Stimulated activated CD4-positive, alpha-beta T cell treated with anti-CD3 and anti-CD28 coated beads, TNF-alpha, amount 100 ng/mL, for 1 hour (primary cell): ENCODE results near the gene REN.

ENCODE experiments used
- DNase-seq, 3 donors: peaks; one replicate each; pipeline ENCODE4 v3.0.0-alpha.2; 2020; ENCODE audit warnings: low read depth in 3 of 3, low spot score in 1 of 3

Gene REN

DNA sequence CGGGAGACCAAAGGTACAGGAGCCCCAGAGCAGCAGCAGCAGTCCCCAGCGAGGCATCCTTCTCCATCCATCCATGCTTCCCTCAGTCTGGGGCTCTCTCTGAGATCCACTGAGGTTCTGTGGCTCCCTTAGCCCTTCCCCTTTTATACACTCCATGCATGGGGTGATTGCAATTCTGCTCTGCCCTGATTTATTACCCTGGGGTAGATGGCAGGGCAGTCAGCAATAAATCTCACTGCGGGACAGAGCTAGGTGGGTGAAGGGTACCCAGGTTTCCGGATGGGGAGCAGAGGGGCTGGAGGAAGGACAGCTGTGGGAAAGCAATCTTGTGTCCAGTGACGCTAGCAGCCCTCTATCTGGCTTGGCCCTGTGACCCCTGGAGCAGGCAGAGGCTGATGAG lies at the start of gene REN:
Gene REN, minus strand, starts transcription at position 119 of the 400 bp plus-strand sequence. Its CDS starts 44 bp downstream, at position 75.
- DNase-seq: no peak

DNA sequence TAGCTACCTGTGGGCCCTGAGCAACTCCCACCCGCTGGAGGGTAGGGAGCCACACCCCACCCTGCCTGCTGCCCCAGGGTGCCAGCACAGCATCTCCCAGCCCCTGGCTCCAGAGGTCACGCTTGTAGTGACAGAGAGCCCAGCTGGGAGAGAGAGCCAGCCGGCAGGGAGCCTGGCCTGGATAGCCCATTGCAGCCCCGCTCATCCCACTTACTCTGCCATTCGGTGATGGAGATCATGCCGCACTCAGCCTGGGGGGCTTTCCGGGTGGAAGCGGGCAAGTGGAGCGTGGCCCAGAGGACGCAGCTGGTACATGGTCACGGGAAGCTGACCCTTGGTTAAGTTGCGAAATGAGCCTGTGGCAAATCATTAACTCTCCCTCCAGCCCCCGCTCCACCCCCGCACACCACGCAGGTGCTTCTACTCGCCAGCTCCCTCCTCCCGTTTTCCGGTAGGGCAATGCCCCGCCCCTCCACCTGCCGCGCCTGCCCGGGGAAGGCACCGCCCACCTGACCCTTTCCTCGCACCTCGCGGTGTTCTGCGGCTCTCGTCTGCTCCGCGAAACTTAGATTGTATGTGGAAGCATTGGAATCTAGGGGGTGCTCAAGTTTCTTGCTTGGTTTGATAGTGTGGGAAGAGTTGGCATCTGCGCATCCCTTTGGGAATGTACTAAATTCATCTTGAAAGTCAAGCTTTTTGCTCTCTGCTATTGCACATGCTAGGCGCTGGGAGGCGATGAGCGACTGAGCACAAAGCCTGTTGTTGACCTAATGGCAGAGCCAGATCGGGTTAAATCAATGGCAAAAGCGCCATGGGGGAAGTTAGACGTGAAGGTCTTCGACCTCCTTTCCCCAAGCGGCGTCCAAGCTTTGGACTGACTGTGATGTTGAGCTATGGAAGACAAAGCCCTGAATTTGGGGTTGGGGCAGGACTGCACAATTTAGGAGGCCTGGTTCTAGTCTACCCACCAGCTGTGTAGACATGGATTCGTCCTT lies 47.8 kb upstream of the REN start, which contains the start of gene GOLT1A:
Gene GOLT1A, minus strand, starts transcription at position 321 of the 995 bp plus-strand sequence. Its CDS starts 82 bp downstream, at position 239.
- DNase-seq: peak in 1 of 3 donors; percentile 18

- no peak for DNase-seq
These were observed 46.6 kb upstream of the REN start for GRCh38 chr1:204212715-204213114.

GRCh38 chr1:204211046-204211445 lies 44.9 kb upstream of the REN start:
- DNase-seq: no peak

- peak in 2 of 3 donors; percentile 36 to 73 for DNase-seq
These were observed 41.0 kb upstream of the REN start for GRCh38 chr1:204207136-204207616.

GRCh38 chr1:204206121-204206520 lies 40.0 kb upstream of the REN start:
- DNase-seq: no peak

DNA sequence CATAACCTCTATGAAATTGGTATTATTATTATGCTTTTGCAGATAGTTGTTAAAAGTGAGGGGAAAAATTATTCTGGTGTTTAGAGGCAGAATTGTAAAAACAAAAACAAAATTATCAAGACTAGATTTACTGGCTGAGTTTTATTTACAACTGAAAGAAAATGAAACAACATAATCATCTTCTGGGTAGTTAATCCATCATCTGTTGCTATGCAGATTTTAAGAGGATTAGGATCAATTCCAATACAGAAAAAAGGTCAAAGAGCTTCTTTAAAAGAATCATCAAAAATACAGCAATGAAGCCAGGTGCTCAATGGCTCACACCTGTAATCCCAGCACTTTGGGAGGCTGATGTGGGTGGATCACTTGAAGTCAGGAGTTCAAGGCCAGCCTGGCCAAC lies 39.3 kb upstream of the REN start:
- DNase-seq: no peak

- no peak for DNase-seq
These were observed 38.8 kb upstream of the REN start for GRCh38 chr1:204204944-204205343.

GRCh38 chr1:204203206-204203767 lies 37.1 kb upstream of the REN start:
- no peak for DNase-seq

- no peak for DNase-seq
These were observed 36.3 kb upstream of the REN start for GRCh38 chr1:204202481-204202880.

DNA sequence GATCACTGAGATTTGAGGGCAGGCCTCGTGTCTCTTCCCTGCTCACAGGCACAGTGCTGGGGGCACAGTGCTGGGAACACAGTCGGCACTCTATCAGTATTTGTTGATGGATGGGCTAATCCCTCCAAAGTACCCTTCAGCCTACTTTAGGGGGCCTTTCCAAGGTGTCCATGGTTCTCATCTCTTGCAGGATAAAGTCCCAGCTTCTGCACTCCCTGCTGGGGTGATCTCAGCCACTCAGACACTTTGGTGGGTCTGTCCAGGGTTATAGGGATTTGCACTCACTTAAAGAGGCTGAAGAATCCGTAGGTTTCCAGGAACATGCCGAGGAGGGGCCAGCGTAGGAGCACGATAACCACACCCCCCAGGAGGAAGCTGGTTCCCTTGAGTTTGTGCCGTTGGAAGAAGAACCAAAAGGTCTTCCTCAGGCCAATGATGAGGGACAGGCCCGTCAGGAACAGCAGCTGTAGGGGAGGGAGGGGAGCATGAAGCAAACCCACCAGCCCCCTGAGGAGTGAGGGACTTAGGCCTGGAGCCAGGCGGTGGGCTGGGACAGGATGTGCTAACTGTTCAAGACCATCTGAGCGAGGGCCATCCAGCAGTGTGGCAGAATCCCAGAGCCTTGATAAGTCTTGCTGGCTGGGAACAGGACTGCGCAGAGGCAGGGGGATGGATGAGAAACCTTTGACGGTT lies 35.4 kb upstream of the REN start:
- no peak for DNase-seq

- no peak for DNase-seq
These were observed 33.4 kb upstream of the REN start for GRCh38 chr1:204199579-204199978.

DNA sequence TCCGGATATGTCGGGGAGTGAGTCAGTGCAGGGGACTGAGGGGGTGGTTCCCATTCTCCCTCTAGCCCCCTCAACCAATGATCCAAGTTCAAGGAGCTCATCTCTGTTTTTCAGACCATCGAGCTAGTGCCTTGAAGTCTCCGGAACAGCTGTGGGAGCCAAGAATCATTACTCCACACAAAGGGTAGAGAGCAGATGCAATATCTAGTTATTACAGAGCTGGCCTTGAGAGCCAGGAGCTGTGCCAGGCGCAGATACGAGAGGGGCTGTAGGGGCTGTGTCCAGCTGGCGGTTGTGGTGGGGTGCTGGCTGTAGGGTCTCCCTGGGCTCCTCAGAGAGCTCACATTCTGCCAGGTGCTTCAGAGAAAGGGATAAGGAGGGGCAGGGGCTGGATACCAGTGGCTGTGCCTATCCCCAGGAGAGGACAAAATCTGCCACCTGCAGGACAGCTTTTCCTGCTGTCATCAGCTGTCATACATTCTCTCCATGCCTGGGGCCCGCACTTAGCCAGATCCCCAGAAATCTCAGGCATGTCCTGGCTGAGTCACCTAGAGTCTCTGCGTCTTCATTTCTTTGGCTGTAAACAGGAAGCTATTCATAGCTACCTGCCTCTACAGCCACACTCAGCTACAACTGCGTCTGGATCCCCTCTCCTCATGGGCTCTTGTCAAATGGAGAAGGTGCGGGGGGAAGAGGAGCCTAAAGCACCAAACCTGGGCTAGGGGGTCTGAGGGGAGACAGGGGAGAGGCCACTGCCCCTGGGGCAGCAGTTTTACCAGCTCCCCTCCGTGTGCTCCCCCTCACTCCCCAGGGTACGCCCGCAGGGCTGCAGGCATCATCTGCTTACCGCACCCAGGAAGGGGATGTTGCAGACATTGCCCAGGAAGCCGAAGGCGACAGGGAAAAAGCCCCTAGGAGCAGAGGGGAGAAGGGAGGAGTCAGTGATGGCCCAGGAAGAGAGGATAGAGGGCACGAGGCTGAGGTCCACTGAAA lies 32.5 kb upstream of the REN start:
- no peak for DNase-seq

GRCh38 chr1:204197068-204197467 lies 30.9 kb upstream of the REN start:
- DNase-seq: no peak

GRCh38 chr1:204196068-204196795 lies 30.1 kb upstream of the REN start, which contains the start of gene KISS1:
KISS1 (minus strand) TSS chr1:204196491; CDS start chr1:204192876, 3,615 bp downstream.
- no peak for DNase-seq

GRCh38 chr1:204194771-204195170 lies 28.6 kb upstream of the REN start:
- DNase-seq: no peak

DNA sequence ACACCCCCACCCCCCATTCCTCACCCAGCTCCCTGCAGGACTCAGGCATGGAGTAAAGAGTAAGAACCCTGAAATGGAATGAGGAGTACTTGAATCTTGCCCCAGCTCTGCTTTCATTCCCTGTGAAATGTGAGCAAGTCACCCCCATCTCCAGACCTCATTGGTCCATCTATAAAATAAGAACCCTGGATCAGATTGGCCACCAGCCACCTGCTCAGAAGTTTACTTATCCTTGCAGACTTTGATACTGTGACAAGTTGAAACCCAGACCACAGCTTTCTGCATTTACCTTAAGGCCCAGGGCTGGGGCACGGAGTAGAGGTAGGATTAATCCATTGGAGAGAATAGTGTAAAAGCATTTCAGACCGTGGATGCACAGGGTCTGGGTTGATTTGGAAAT lies 27.9 kb upstream of the REN start:
- DNase-seq: no peak

- DNase-seq: no peak
These were observed 26.6 kb upstream of the REN start for GRCh38 chr1:204192589-204193352.

DNA sequence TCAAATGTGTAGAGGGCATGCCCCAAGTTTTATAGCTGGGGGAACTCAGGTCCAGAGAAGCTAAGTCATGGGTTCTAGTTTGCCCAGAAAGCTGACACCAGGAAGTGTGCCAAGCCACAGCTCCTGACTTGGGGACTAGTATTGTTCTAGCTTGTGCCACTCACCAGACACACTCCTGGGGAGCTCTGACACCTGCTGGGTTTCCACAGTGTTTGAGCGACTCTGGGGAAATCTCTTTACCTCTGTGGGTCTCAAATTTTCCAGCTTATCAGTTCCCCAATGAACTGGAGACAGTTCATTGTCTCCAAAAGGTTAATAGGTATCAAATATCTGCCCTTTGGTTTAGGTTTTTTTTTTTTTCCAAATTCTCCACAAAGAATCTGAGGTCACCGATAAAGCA lies 25.9 kb upstream of the REN start:
- no peak for DNase-seq
